SJCRH30 (cell line): ENCODE measurements around the gene HEPACAM. TPM values are rescaled to one million over a fixed set of nuclear protein-coding genes. Genes with fewer than 3 reads are reported as not detected.
A peak's percentile ranks its signal among the peaks of the same experiment; 100 is the strongest.

Experiments
- DNase-seq, 2 experiments: peaks; one replicate each; pipeline ENCODE4 v3.0.0-alpha.2; 2015 to 2020
- H3K27ac ChIP-seq: fragments of 250-450 bp; sonication (Bioruptor Pico); 2 replicates; pipeline ENCODE4 v1.5.1; 2020; ENCODE audit warnings: mild to moderate bottlenecking, moderate library complexity
- H3K27me3 ChIP-seq: fragments of 250-450 bp; sonication (Bioruptor Pico); 2 replicates; pipeline ENCODE4 v1.5.1; 2020; ENCODE audit warnings: mild to moderate bottlenecking, moderate library complexity
- H3K36me3 ChIP-seq: fragments of 250-450 bp; sonication (Bioruptor Pico); 2 replicates; pipeline ENCODE4 v1.5.1; 2020; ENCODE audit warnings: mild to moderate bottlenecking, moderate library complexity
- H3K4me1 ChIP-seq: fragments of 250-450 bp; sonication (Bioruptor Pico); 2 replicates; pipeline ENCODE4 v1.5.1; 2020; ENCODE audit warnings: mild to moderate bottlenecking, moderate library complexity
- H3K4me3 ChIP-seq: fragments of 250-450 bp; sonication (Bioruptor Pico); 2 replicates; pipeline ENCODE4 v1.5.1; 2020; ENCODE audit warnings: mild to moderate bottlenecking, moderate library complexity
- H3K9me3 ChIP-seq: fragments of 250-450 bp; sonication (Bioruptor Pico); replicated peaks from 2 replicates; pipeline ENCODE4 v1.5.1; 2020; ENCODE audit warnings: mild to moderate bottlenecking, moderate library complexity
- total RNA-seq: library from RNA; depleted of rRNA; stranded (reverse); fragments of >200 nt; shearing (Covaris generic); gene quantifications from 2 replicates; pipeline ENCODE4 v1.2.3, GENCODE V29; 2014

HEPACAM gene
- total RNA-seq, 1 experiment from 2014 or later: not detected

- no peaks in the 10 kb centered on the region for H3K27me3 ChIP-seq
- H3K4me1 ChIP-seq: peaks cover 28% of the 10 kb centered on the region
- H3K9me3 ChIP-seq: no peaks in the 10 kb centered on the region
- H3K27ac ChIP-seq: peak overlapping the region; percentile 75
- peak in 1 of 2 experiments; percentile 20 for DNase-seq
- no peaks in the 10 kb centered on the region for H3K36me3 ChIP-seq
- no peak overlapping the region for H3K4me3 ChIP-seq
Measured at GRCh38 chr11:124898263-124898680, 37.6 kb downstream of the HEPACAM start.

GRCh38 chr11:124897674-124898262 is 38.1 kb downstream of the HEPACAM start, which contains the start of gene ROBO4:
Gene ROBO4 (minus strand): TSS chr11:124897865. CDS start chr11:124897795, 70 bp downstream.
- Histone ChIP-seq H3K9me3 (no peaks in the 10 kb centered on the region), H3K4me1 (peaks cover 28% of the 10 kb centered on the region), H3K27ac (peak within 1 kb of the TSS; percentile 75), H3K4me3 (no peak within 1 kb of the TSS), H3K27me3 (no peaks in the 10 kb centered on the region), H3K36me3 (no peaks in the 10 kb centered on the region)
- DNase-seq: no peak

GRCh38 chr11:124896821-124897391 is 38.9 kb downstream of the HEPACAM start:
- Histone ChIP-seq H3K27ac (no peak overlapping the region), H3K9me3 (no peaks in the 10 kb centered on the region), H3K36me3 (no peaks in the 10 kb centered on the region), H3K27me3 (no peaks in the 10 kb centered on the region), H3K4me1 (peaks cover 28% of the 10 kb centered on the region), H3K4me3 (no peak overlapping the region)
- no peak for DNase-seq

- no peaks in the 10 kb centered on the region for H3K27me3 ChIP-seq
- no peaks in the 10 kb centered on the region for H3K36me3 ChIP-seq
- H3K4me1 ChIP-seq: peaks cover 28% of the 10 kb centered on the region
- no peaks in the 10 kb centered on the region for H3K9me3 ChIP-seq
- no peak overlapping the region for H3K4me3 ChIP-seq
- DNase-seq: no peak
- H3K27ac ChIP-seq: no peak overlapping the region
Measured at GRCh38 chr11:124896071-124896750, 39.6 kb downstream of the HEPACAM start.

- Histone ChIP-seq H3K4me3 (no peak overlapping the region), H3K27me3 (no peaks in the 10 kb centered on the region), H3K36me3 (no peaks in the 10 kb centered on the region), H3K27ac (no peak overlapping the region), H3K4me1 (peaks cover 25% of the 10 kb centered on the region), H3K9me3 (no peaks in the 10 kb centered on the region)
- DNase-seq: no peak
Measured at GRCh38 chr11:124895471-124895971, 40.3 kb downstream of the HEPACAM start.

- Histone ChIP-seq H3K27ac (no peak overlapping the region), H3K4me1 (peaks cover 19% of the 10 kb centered on the region), H3K27me3 (no peaks in the 10 kb centered on the region), H3K9me3 (no peaks in the 10 kb centered on the region), H3K36me3 (no peaks in the 10 kb centered on the region), H3K4me3 (no peak overlapping the region)
- DNase-seq: no peak
Measured at GRCh38 chr11:124894606-124895430, 41.0 kb downstream of the HEPACAM start.

- H3K4me3 ChIP-seq: no peak overlapping the region
- no peaks in the 10 kb centered on the region for H3K27me3 ChIP-seq
- H3K36me3 ChIP-seq: no peaks in the 10 kb centered on the region
- H3K4me1 ChIP-seq: peaks cover 11% of the 10 kb centered on the region
- no peaks in the 10 kb centered on the region for H3K9me3 ChIP-seq
- H3K27ac ChIP-seq: no peak overlapping the region
- DNase-seq: no peak
Measured at GRCh38 chr11:124893781-124894401, 42.0 kb downstream of the HEPACAM start.

- H3K27me3 ChIP-seq: no peaks in the 10 kb centered on the region
- no peak overlapping the region for H3K27ac ChIP-seq
- H3K9me3 ChIP-seq: no peaks in the 10 kb centered on the region
- no peak overlapping the region for H3K4me3 ChIP-seq
- no peaks in the 10 kb centered on the region for H3K36me3 ChIP-seq
- no peak for DNase-seq
- peaks cover 3% of the 10 kb centered on the region; the same call in 1 of the 2 replicates for H3K4me1 ChIP-seq
Measured at GRCh38 chr11:124892750-124893454, 42.9 kb downstream of the HEPACAM start.

- H3K27me3 ChIP-seq: no peaks in the 10 kb centered on the region
- no peaks in the 10 kb centered on the region for H3K9me3 ChIP-seq
- H3K36me3 ChIP-seq: no peaks in the 10 kb centered on the region
- DNase-seq: no peak
- no peaks in the 10 kb centered on the region for H3K4me1 ChIP-seq
- no peak overlapping the region for H3K4me3 ChIP-seq
- no peak overlapping the region for H3K27ac ChIP-seq
Measured at GRCh38 chr11:124892146-124892545, 43.7 kb downstream of the HEPACAM start.

- Histone ChIP-seq H3K36me3 (no peaks in the 10 kb centered on the region), H3K27me3 (no peaks in the 10 kb centered on the region), H3K4me1 (no peaks in the 10 kb centered on the region), H3K4me3 (no peak overlapping the region), H3K27ac (no peak overlapping the region), H3K9me3 (no peaks in the 10 kb centered on the region)
- DNase-seq: peak in 1 of 2 experiments; percentile 6
Measured at GRCh38 chr11:124891373-124891861, 44.4 kb downstream of the HEPACAM start.

GRCh38 chr11:124890683-124891372 is 45.0 kb downstream of the HEPACAM start:
- no peaks in the 10 kb centered on the region for H3K9me3 ChIP-seq
- no peaks in the 10 kb centered on the region for H3K27me3 ChIP-seq
- no peaks in the 10 kb centered on the region for H3K36me3 ChIP-seq
- H3K4me1 ChIP-seq: no peaks in the 10 kb centered on the region
- no peak for DNase-seq
- H3K27ac ChIP-seq: no peak overlapping the region
- no peak overlapping the region for H3K4me3 ChIP-seq

GRCh38 chr11:124890151-124890550 is 45.7 kb downstream of the HEPACAM start:
- no peak for DNase-seq
- no peaks in the 10 kb centered on the region for H3K27me3 ChIP-seq
- no peaks in the 10 kb centered on the region for H3K36me3 ChIP-seq
- H3K9me3 ChIP-seq: no peaks in the 10 kb centered on the region
- no peak overlapping the region for H3K4me3 ChIP-seq
- no peaks in the 10 kb centered on the region for H3K4me1 ChIP-seq
- no peak overlapping the region for H3K27ac ChIP-seq
